Right atrium auricular region (tissue), 2 donors: ENCODE data around the gene NFASC. TPM values are rescaled to one million over a fixed set of nuclear protein-coding genes. Genes with fewer than 3 reads are reported as not detected.

ENCODE experiments used
- DNase-seq: peaks from one replicate; pipeline ENCODE4 v3.0.0-alpha.2; 2019; ENCODE audit warnings: low spot score
- H3K27ac ChIP-seq, 2 donors: fragments of 200-600 bp; sonication (generic); 1 replicate in 1 of 2; 2 replicates in 1 of 2; pipeline ENCODE4 v1.5.1; 2016 to 2019
- H3K27me3 ChIP-seq, 2 donors: fragments of 200-600 bp; sonication (generic); one replicate each; pipeline versions ENCODE4 v1.5.1 to v1.6.0; 2017 to 2019
- H3K36me3 ChIP-seq: fragments of 200-600 bp; sonication (generic); one replicate; pipeline ENCODE4 v1.5.1; 2016
- H3K4me1 ChIP-seq, 2 donors: fragments of 200-600 bp; sonication (generic); one replicate each; pipeline versions ENCODE4 v1.5.1 to v1.6.0; 2017 to 2019
- H3K4me3 ChIP-seq, 2 donors: fragments of 200-600 bp; sonication (generic); 1 replicate in 1 of 2; 2 replicates in 1 of 2; pipeline ENCODE4 v1.5.1; 2017 to 2019; ENCODE audit warnings: mild to moderate bottlenecking in 1 of 2, moderate library complexity in 1 of 2
- H3K9me3 ChIP-seq, 2 donors: fragments of 200-600 bp; sonication (generic); one replicate each; pipeline ENCODE4 v1.5.1; 2019
- total RNA-seq, 2 donors: library from RNA; depleted of rRNA; stranded (reverse); fragments of >200 nt; gene quantifications; one replicate each; pipeline ENCODE4 v1.1.0, GENCODE V29; 2016
- TF ChIP-seq, protein P1 (sequence below), 2 donors: fragments of 200-600 bp; sonication (generic); IDR thresholded peaks; one replicate each; pipeline ENCODE4 v1.5.1; 2019; ENCODE audit warnings: antibody characterized with exemption in 2 of 2

The NFASC gene
- total RNA-seq, 2 donors from 2014 or later = 38.5 to 45.9 TPM

DNA sequence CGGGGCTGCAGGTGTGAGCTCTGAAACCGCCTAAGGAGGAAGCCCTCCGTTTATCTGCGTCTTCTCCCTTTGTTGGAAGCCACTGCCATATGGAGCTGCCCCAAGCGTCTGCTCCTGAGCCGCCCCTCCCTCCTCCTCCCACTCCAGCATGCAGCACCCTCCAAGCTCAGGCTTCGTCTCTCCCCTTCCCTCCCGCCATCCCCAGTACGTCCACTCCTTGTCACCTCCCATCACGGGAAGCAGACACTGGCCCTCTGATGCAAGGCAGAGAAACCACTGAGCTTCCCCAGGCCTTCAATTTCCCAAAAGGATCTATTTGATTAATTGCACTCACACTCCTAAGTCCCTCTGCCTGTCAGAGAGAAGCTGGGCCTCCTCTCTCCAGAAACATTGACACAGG lies 52.5 kb downstream of the NFASC start:
- Histone ChIP-seq H3K4me3 (no peak overlapping the region), H3K27ac (no peak overlapping the region), H3K9me3 (no peaks in the 10 kb centered on the region), H3K27me3 (no peaks in the 10 kb centered on the region), H3K36me3 (no peaks in the 10 kb centered on the region), H3K4me1 (peaks cover 0 to 51% of the 10 kb centered on the region in 2 donors)
- TF ChIP-seq, protein P1, sequence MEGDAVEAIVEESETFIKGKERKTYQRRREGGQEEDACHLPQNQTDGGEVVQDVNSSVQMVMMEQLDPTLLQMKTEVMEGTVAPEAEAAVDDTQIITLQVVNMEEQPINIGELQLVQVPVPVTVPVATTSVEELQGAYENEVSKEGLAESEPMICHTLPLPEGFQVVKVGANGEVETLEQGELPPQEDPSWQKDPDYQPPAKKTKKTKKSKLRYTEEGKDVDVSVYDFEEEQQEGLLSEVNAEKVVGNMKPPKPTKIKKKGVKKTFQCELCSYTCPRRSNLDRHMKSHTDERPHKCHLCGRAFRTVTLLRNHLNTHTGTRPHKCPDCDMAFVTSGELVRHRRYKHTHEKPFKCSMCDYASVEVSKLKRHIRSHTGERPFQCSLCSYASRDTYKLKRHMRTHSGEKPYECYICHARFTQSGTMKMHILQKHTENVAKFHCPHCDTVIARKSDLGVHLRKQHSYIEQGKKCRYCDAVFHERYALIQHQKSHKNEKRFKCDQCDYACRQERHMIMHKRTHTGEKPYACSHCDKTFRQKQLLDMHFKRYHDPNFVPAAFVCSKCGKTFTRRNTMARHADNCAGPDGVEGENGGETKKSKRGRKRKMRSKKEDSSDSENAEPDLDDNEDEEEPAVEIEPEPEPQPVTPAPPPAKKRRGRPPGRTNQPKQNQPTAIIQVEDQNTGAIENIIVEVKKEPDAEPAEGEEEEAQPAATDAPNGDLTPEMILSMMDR (IDR thresholded peaks at IDR 0.05) = no peak
- DNase-seq = no peak

GRCh38 chr1:204923626-204924012 lies 53.0 kb downstream of the NFASC start:
- Histone ChIP-seq H3K9me3 (no peaks in the 10 kb centered on the region), H3K4me3 (no peak overlapping the region), H3K36me3 (no peaks in the 10 kb centered on the region), H3K27ac (no peak overlapping the region), H3K4me1 (peaks cover 0 to 55% of the 10 kb centered on the region in 2 donors), H3K27me3 (no peaks in the 10 kb centered on the region)
- no peak for DNase-seq
- TF ChIP-seq, protein P1 (IDR thresholded peaks at IDR 0.05) = no peak

- TF ChIP-seq, protein P1 (IDR thresholded peaks at IDR 0.05) = no peak
- Histone ChIP-seq H3K27ac (no peak overlapping the region), H3K36me3 (no peaks in the 10 kb centered on the region), H3K4me1 (peaks cover 0 to 60% of the 10 kb centered on the region in 2 donors), H3K9me3 (no peaks in the 10 kb centered on the region), H3K4me3 (no peak overlapping the region), H3K27me3 (no peaks in the 10 kb centered on the region)
- DNase-seq = no peak
These were observed 53.5 kb downstream of the NFASC start for GRCh38 chr1:204924013-204924759.

GRCh38 chr1:204925701-204926100 lies 55.0 kb downstream of the NFASC start:
- TF ChIP-seq, protein P1 (IDR thresholded peaks at IDR 0.05) = no peak
- no peaks in the 10 kb centered on the region for H3K27me3 ChIP-seq
- H3K36me3 ChIP-seq = no peaks in the 10 kb centered on the region
- no peak overlapping the region for H3K4me3 ChIP-seq
- H3K9me3 ChIP-seq = no peaks in the 10 kb centered on the region
- no peak for DNase-seq
- H3K4me1 ChIP-seq = peaks cover 0 to 76% of the 10 kb centered on the region in 2 donors
- no peak overlapping the region for H3K27ac ChIP-seq

DNA sequence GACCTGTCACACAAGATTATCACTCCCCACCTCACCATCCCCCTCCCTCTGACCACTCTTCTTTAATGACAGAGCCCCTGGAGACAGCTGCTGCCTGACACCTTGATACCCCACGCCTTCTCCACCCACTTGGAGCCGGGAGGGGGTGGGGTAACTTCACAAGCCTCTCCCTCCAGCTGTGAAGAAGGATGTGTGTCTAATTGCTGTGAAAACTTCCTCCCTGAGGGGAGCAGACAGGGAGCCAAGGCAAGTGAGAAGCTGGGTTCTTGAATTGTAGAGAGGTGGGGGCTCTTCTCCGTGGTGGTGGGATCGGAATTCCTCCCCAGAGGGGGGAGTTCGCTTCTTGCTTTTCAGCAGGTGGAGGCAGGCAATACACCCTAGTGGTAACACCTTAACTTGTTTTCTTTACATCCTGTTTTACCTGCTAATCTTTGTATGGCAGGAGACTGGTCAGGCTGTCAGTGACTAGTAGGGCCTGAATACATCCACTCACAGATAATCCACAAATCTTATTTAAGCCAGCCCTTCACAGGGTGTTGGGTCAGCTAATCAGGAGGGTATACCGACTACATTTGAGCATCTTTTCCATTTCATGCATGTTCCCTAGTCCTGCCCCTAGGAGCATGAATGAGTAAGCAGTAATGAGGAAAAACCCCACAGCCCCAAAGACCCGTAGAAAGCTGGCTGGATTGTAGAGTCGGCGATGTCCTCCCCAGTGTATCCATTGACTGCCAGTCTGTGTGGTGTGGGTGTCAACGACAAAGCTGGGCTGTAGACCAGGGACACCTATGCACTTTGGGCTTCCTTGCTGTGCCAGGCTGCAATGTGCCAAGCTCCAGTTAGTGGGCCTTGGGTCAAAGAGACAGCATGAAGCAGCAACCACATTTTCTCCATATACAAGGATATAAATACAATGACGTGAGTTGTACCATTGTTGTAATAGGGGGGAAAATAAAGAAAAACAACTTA lies 57.3 kb downstream of the NFASC start:
- DNase-seq = peak; percentile 48
- Histone ChIP-seq H3K27me3 (no peaks in the 10 kb centered on the region), H3K4me1 (peaks cover 0 to 73% of the 10 kb centered on the region in 2 donors), H3K27ac (no peak overlapping the region), H3K4me3 (no peak overlapping the region), H3K9me3 (no peaks in the 10 kb centered on the region), H3K36me3 (no peaks in the 10 kb centered on the region)
- TF ChIP-seq, protein P1 (IDR thresholded peaks at IDR 0.05) = no peak
